ENCODE data around the gene NANS.
"Not testable (repeated sequence)": the region's sequence is repeated elsewhere in the genome, so short reads cannot be mapped to it uniquely, and the experiment has no call there.

Gene NANS

GRCh38 chr9:98080326-98080725 lies 23.8 kb downstream of the NANS start:
- peak; percentile 82 for DNase-seq (ENCODE audit: low read depth)

- DNase-seq (ENCODE audit: low read depth): no peak
Measured at GRCh38 chr9:98080780-98081179, 24.2 kb downstream of the NANS start.

DNA sequence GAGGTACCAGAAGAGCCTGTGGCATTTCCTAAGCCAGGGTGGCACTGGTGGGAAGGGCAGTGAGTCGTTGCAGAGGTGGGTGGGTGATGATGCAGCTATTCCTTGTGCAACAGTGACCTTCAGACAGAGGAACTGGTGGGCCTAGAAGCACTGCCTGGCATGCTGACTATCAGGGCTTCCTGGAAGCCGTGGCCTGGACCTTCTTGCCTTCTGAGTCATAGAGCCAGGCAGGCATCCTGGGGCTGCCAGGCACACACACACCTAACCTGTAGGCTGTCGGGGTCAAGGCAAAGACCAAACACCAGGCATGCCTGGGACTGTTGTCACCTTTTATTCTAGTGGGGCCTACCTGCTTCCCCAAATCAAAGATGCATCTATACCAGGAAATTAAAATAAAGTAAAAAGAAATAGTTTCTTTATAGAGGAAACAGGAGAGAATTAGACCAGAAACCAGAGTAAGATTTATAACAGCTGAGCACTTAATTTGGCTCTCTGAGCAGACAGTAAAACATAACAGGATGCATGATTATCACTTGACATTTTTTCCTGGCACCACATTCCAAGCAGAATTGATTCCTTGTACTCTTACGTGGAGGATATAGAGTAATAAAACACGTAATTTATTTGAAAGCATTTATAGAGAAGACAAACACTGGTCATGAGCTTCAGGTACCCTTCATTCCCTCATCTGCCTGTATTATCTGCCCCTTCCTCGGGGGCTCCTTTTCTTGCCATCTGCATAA lies 25.1 kb downstream of the NANS start:
- peak; percentile 73 for DNase-seq (ENCODE audit: low read depth)

DNA sequence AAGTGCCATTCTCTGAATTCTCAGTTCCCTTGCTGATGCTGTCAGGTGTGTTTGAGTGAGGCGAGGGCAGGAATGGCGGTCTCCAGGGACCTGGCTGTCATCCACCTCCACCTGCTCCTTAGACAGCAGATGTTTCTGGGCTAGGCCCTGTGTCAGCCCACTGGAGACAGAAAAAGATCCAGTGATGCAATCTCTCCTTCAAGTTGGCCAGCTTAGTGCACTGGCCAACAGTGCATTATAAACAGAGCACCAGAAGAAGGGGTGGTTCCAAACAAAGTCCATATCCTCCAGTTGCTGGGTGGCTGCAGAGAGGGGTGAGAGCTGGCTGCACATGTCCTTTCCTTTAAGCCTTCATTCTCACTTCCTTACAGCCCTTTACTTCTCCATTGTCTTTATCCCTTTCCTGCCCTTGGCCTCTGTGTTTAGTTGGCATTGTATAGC lies 26.5 kb downstream of the NANS start:
- peak; percentile 30 for DNase-seq (ENCODE audit: low read depth)

GRCh38 chr9:98083566-98084183 lies 27.1 kb downstream of the NANS start:
- no peak for DNase-seq (ENCODE audit: low read depth)

DNA sequence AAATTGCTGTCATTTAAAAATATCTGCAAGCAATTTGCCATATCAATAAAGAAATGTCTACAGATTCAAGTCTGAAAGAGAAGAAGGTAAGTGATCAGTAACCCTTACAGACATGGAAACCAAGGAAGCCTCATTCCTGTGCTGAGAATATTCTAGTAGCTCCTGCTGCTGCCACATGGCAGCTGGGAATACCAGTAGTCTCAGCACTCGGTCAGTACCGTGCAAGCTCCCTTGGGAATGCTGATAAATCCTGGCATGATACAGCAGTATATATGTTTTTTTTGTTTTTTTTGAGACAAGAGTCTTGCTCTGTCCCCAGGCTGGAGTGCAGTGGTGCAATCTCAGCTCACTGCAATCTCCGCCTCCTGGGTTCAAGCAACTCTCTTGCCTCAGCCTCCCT lies 27.9 kb downstream of the NANS start:
- DNase-seq (ENCODE audit: low read depth): no peak

DNA sequence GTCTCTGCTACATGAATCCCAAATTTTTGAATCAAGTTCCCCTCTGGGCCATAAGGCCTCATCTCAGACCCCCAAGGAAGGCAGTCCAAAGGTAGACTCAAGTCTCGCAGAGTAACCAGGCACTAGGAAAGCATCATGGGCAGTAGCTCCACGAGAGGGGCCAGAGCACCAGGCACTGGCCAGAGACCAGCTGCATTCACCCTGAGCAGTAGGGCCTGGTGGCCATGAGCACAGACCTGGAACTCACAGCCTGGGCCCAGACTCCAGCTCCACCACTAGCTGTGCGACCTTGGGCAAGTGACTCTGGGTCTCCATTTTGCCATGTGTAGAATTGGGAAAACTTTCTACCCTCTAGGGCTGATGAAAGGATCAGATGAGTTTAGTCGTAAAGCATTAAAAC lies 28.5 kb downstream of the NANS start:
- no peak for DNase-seq (ENCODE audit: low read depth)

- no peak for DNase-seq (ENCODE audit: low read depth)
Measured at GRCh38 chr9:98085944-98086343, 29.4 kb downstream of the NANS start.

GRCh38 chr9:98086461-98086860 lies 29.9 kb downstream of the NANS start:
- DNase-seq (ENCODE audit: low read depth): no peak

GRCh38 chr9:98087420-98088354 lies 31.2 kb downstream of the NANS start:
- DNase-seq (ENCODE audit: low read depth): peak; percentile 29

DNA sequence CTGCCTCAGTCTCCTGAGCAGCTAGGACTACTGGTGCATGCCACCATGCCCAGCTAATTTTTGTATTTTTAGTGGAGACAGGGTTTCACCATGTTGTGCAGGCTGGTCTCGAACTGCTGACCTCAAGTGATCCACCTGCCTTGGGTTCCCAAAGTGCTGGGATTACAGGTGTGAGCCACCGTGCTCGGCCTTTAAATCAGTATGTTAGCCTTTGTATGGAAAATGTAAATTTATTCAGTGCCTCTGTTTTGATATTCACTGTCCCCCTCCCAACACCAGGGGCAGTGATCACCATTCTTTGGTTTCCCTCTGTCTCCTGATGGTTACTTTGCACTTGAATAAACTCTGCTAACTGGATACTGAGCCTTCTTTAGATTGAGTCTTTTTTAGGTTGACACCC lies 34.1 kb downstream of the NANS start:
- DNase-seq (ENCODE audit: low read depth): not testable (repeated sequence)

- peak; percentile 33 for DNase-seq (ENCODE audit: low read depth)
Measured at GRCh38 chr9:98091735-98092612, 35.4 kb downstream of the NANS start.

GRCh38 chr9:98092613-98092931 lies 36.0 kb downstream of the NANS start:
- DNase-seq (ENCODE audit: low read depth): no peak

DNA sequence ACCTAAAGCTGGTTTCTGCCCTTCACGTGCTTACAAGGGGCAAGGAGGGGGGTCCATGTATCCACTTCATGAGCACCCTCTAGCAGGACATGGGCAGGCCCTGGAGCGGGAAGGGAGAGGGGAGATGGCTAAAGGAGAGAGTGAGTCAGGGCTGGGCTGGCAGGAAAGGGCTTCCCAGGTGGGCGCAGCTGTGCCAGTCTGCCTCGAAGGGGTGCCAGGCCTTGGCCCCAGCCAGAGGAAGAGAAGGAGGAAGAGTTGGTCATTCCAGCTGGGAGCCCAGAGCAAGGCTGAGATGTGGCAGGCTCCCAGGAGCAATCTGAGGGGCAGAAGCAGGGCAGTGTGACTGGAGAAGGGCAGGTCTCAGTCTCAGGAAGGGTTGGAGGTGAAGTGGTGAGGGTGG lies 37.8 kb downstream of the NANS start:
- no peak for DNase-seq (ENCODE audit: low read depth)

GRCh38 chr9:98094851-98095250 lies 38.3 kb downstream of the NANS start:
- DNase-seq (ENCODE audit: low read depth): no peak

DNA sequence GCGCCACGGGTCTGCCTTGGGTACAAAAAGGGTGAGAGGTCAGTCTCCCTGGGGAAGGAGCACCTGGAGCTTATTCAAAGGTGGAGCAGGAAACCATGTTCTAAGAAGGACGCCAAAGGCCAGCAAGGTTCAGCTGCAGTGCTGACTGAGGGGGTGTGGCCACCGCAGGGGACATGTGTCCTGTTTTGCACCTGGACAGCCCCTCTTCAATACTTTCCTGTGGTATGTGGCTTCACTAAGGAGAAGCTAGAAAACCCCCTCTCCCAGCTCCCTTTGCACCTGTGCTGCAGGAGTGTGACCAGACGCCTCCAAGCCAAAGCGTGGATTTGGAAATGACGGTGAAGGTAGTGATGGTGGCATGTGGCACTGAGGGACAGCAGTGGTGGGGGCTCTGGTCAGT lies 38.9 kb downstream of the NANS start:
- DNase-seq (ENCODE audit: low read depth): no peak

DNA sequence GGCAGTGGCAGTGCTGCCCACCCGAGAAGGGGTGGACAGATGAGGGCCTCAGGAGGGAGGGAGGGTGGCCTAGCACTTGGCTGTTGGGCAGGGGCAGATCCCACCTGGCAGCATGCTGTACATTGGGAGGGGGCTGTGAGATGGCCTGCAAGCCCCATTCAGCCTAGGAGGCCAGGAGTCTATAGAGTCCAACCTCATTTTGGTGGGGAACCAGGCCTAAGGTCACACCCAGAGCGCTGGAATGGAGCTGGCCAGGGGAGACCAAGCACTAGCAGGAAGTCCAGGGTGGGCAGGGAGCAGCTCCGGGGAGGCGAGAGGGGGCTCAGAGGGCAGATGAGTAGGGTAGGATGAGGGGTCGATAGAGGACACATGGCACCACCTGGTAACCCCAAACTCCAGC lies 39.6 kb downstream of the NANS start:
- DNase-seq (ENCODE audit: low read depth): no peak

DNA sequence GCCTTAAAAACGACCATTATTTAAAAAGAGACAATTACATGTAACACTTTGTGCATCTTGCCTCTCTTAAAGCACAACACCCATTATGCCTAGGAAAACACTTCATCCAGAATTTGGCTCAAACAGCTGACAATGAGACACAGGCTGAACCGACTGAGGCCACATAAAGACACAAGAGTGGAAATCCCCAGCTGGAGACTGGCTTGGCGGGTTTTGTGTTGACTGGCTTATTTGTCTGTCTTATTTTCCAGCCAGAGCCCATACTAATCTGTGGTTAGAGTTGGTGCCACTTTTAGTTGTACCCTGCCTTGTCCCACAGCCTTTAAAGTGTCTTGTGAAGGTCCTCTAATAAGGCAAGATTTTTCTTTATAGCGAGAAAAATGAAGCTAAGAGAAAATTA lies 41.3 kb downstream of the NANS start:
- no peak for DNase-seq (ENCODE audit: low read depth)

DNA sequence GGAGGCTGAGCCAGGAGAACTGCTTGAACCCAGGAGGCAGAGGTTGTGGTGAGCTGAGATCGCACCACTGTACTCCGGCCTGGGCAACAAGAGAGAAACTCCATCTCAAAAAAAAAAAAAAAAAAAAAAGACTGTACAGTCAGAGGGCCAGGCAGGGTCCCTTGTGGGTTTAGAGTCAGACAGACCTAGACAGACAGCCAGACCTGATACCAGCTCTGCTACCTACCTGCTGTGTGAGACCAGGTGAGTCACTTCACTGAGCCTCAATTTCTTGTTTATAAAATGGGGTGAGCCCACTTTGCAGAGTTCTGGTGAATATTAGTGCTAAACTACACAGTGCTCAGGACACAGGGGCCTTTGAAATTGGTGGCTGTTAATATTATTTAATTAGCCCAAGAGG lies 42.8 kb downstream of the NANS start:
- DNase-seq (ENCODE audit: low read depth): no peak

GRCh38 chr9:98099898-98100297 lies 43.4 kb downstream of the NANS start:
- DNase-seq (ENCODE audit: low read depth): no peak

GRCh38 chr9:98100456-98100855 lies 43.9 kb downstream of the NANS start:
- DNase-seq (ENCODE audit: low read depth): no peak

GRCh38 chr9:98101416-98101815 lies 44.9 kb downstream of the NANS start:
- no peak for DNase-seq (ENCODE audit: low read depth)

Data from EH (cell line).